H1 (cell line): ENCODE data around the gene SAMD4A. TPM values are rescaled to one million over a fixed set of nuclear protein-coding genes. Genes with fewer than 3 reads are reported as not detected.

Experiments
- CTCF ChIA-PET: fragments of 300-600 bp; sonication (Branson Sonifier 250); formaldehyde crosslinking; loops from one replicate; lab custom pipeline; 2021; ENCODE audit not compliant: partially characterized antibody; lab: Charles Lee
- POLR2A ChIA-PET: fragments of 300-600 bp; sonication (Branson Sonifier 250); formaldehyde crosslinking; loops from one replicate; lab custom pipeline; 2021; ENCODE audit warnings: inconsistent platforms; ENCODE audit not compliant: partially characterized antibody; lab: Charles Lee
- DNase-seq, 2 experiments: peaks; one replicate each; pipeline versions ENCODE4 v3.0.0 to v3.0.0-alpha.2; 2010 to 2022; ENCODE audit warnings: low spot score in 2 of 2, low read depth in 1 of 2, mixed read lengths in 1 of 2
- FAIRE-seq: peaks from 2 replicates; lab custom pipeline; 2011; peaks lifted over from hg19 to GRCh38; lab: Jason Lieb, UNC
- H2AFZ ChIP-seq: 2 replicates; pipeline ENCODE4 v1.8.1; 2012; ENCODE audit warnings: low read length, inconsistent platforms
- H2AK5ac ChIP-seq: 2 replicates; pipeline ENCODE4 v1.6.1; 2013; ENCODE audit warnings: low read depth, low read length
- H2BK120ac ChIP-seq: replicated peaks from 2 replicates; pipeline ENCODE3; 2013; ENCODE audit warnings: low read depth, low read length, inconsistent platforms
- H2BK12ac ChIP-seq: 2 replicates; pipeline ENCODE4 v1.6.1; 2013; ENCODE audit warnings: low read depth, low read length
- H2BK15ac ChIP-seq: 2 replicates; pipeline ENCODE4 v1.6.1; 2013; ENCODE audit warnings: low read length
- H2BK20ac ChIP-seq: 2 replicates; pipeline ENCODE4 v1.6.1; 2013; ENCODE audit warnings: low read length
- H2BK5ac ChIP-seq: 2 replicates; pipeline ENCODE4 v1.6.1; 2013; ENCODE audit warnings: low read depth, low read length
- H3K14ac ChIP-seq: 2 replicates; pipeline ENCODE4 v1.6.1; 2013; ENCODE audit warnings: inconsistent platforms; ENCODE audit not compliant: insufficient read length
- H3K18ac ChIP-seq: 2 replicates; pipeline ENCODE4 v1.6.1; 2013; ENCODE audit warnings: low read length; ENCODE audit errors: extremely low read depth
- H3K23ac ChIP-seq: 2 replicates; pipeline ENCODE4 v1.6.1; 2013; ENCODE audit warnings: inconsistent platforms; ENCODE audit not compliant: insufficient read length
- H3K23me2 ChIP-seq: 2 replicates; pipeline ENCODE4 v1.6.1; 2013; ENCODE audit warnings: low read depth, low read length
- H3K27ac ChIP-seq: 2 replicates; pipeline ENCODE4 v1.6.1; 2011; ENCODE audit warnings: low read depth, low read length, inconsistent platforms
- H3K27me3 ChIP-seq, 4 experiments: replicated peaks in 1 of 4; 1 replicate in 1 of 4; 2 replicates in 3 of 4; pipeline versions ENCODE4 v1.6.1 to v1.8.1; 2011 to 2013; ENCODE audit warnings: low read length in 3 of 4, mild to moderate bottlenecking in 3 of 4, inconsistent platforms in 2 of 4, mixed read lengths in 2 of 4, moderate library complexity in 1 of 4; ENCODE audit not compliant: control insufficient read depth in 3 of 4, insufficient read depth in 3 of 4; ENCODE audit errors: extremely low read depth in 1 of 4
- H3K36me3 ChIP-seq, 4 experiments: 2 replicates each; pipeline versions ENCODE4 v1.6.1 to v1.8.1; 2011 to 2013; ENCODE audit warnings: mild to moderate bottlenecking in 4 of 4, low read length in 3 of 4, moderate library complexity in 2 of 4, control low read depth in 1 of 4, inconsistent platforms in 1 of 4; ENCODE audit not compliant: insufficient read depth in 4 of 4, control insufficient read depth in 2 of 4
- H3K4ac ChIP-seq: replicated peaks from 2 replicates; pipeline ENCODE3; 2013; ENCODE audit warnings: low read length, low read depth, mixed read lengths, inconsistent platforms; ENCODE audit not compliant: insufficient read length
- H3K4me1 ChIP-seq, 4 experiments: replicated peaks in 1 of 4; 1 replicate in 1 of 4; 2 replicates in 3 of 4; pipeline versions ENCODE4 v1.6.1 to v1.8.1; 2011 to 2013; ENCODE audit warnings: low read length in 3 of 4, inconsistent platforms in 2 of 4, mixed read lengths in 1 of 4; ENCODE audit not compliant: insufficient read depth in 4 of 4, control insufficient read depth in 3 of 4
- H3K4me2 ChIP-seq, 2 experiments: 2 replicates each; pipeline versions ENCODE4 v1.6.1 to v1.8.1; 2011 to 2013; ENCODE audit warnings: low read depth in 2 of 2, low read length in 2 of 2, control low read depth in 1 of 2, inconsistent platforms in 1 of 2, mild to moderate bottlenecking in 1 of 2; ENCODE audit not compliant: insufficient read depth in 1 of 2
- H3K4me3 ChIP-seq, 4 experiments: fragments of 200-600, 300-600 bp in 1 of 4; sonication (generic), shearing (Covaris generic), sonication (Bioruptor Twin) in 1 of 4; 2 replicates each; pipeline versions ENCODE4 v1.5.1 to v1.8.1; 2011 to 2016; ENCODE audit warnings: low read length in 4 of 4, low read depth in 3 of 4, control low read depth in 2 of 4, inconsistent platforms in 2 of 4, mild to moderate bottlenecking in 2 of 4, mixed read lengths in 1 of 4, moderate library complexity in 1 of 4; ENCODE audit not compliant: insufficient read depth in 2 of 4; ENCODE audit errors: extremely low read depth in 1 of 4
- H3K56ac ChIP-seq: replicated peaks from 2 replicates; pipeline ENCODE3; 2013; ENCODE audit warnings: low read depth, mild to moderate bottlenecking, mixed read lengths, low read length, inconsistent platforms; ENCODE audit not compliant: insufficient read length
- H3K79me1 ChIP-seq: 2 replicates; pipeline ENCODE4 v1.6.1; 2013; ENCODE audit warnings: low read depth, low read length, control low read depth
- H3K79me2 ChIP-seq, 2 experiments: 2 replicates each; pipeline versions ENCODE4 v1.6.1 to v1.8.1; 2012 to 2013; ENCODE audit warnings: low read length in 2 of 2, mild to moderate bottlenecking in 2 of 2, inconsistent platforms in 1 of 2; ENCODE audit not compliant: insufficient read depth in 2 of 2, control insufficient read depth in 1 of 2
- H3K9ac ChIP-seq, 4 experiments: replicated peaks in 1 of 4; 1 replicate in 1 of 4; 2 replicates in 3 of 4; pipeline versions ENCODE4 v1.6.1 to v1.8.1; 2011 to 2013; ENCODE audit warnings: low read depth in 3 of 4, low read length in 3 of 4, control low read depth in 2 of 4, mild to moderate bottlenecking in 2 of 4, moderate library complexity in 2 of 4, inconsistent platforms in 1 of 4; ENCODE audit errors: extremely low read depth in 1 of 4
- H3K9me3 ChIP-seq, 2 experiments: 2 replicates each; pipeline versions ENCODE4 v1.6.1 to v1.8.1; 2012 to 2013; ENCODE audit warnings: mild to moderate bottlenecking in 2 of 2, moderate library complexity in 2 of 2, control low read depth in 1 of 2, inconsistent platforms in 1 of 2, low read depth in 1 of 2, low read length in 1 of 2, mixed read lengths in 1 of 2; ENCODE audit not compliant: insufficient read depth in 2 of 2
- H4K20me1 ChIP-seq, 2 experiments: replicated peaks in 1 of 2; 2 replicates each; pipeline versions ENCODE3 to v1.8.1; 2011 to 2013; ENCODE audit warnings: inconsistent platforms in 2 of 2, low read length in 2 of 2, mild to moderate bottlenecking in 1 of 2; ENCODE audit not compliant: insufficient read depth in 2 of 2, control insufficient read depth in 1 of 2
- H4K5ac ChIP-seq: 2 replicates; pipeline ENCODE4 v1.6.1; 2013; ENCODE audit warnings: low read length, low read depth, mixed read lengths, inconsistent platforms; ENCODE audit not compliant: insufficient read length
- H4K8ac ChIP-seq: 2 replicates; pipeline ENCODE4 v1.8.0; 2013; ENCODE audit warnings: mild to moderate bottlenecking, moderate library complexity, low read length, inconsistent platforms; ENCODE audit not compliant: insufficient read depth; ENCODE audit errors: extremely low read depth
- H4K91ac ChIP-seq: replicated peaks from 2 replicates; pipeline ENCODE3; 2013; ENCODE audit warnings: low read length, mixed read lengths, inconsistent platforms; ENCODE audit not compliant: insufficient read length
- CEBPB ChIP-seq: IDR thresholded peaks from 2 replicates; pipeline ENCODE4 v1.6.1; 2012; ENCODE audit warnings: low read depth, low read length
- CHD1 ChIP-seq: IDR thresholded peaks from 2 replicates; pipeline ENCODE4 v1.6.1; 2012; ENCODE audit warnings: low read depth, low read length, improper control_type of control experiment
- EGR1 ChIP-seq: IDR thresholded peaks from 2 replicates; pipeline ENCODE4 v1.6.1; 2011; ENCODE audit warnings: low read depth, low read length, borderline replicate concordance
- FOSL1 ChIP-seq: IDR thresholded peaks from 2 replicates; pipeline ENCODE4 v1.6.1; 2011; ENCODE audit warnings: mild to moderate bottlenecking, low read depth, low read length, moderate library complexity; ENCODE audit not compliant: insufficient read depth
- WGBS, 2 experiments: shearing (Covaris generic) in 1 of 2; methylation state at CpG; one replicate each; pipeline versions ENCODE4 v1.1.6 to v1.1.7; 2013 to 2015; ENCODE audit warnings: low lambda C conversion rate in 2 of 2, mixed read lengths in 2 of 2, inconsistent platforms in 1 of 2, low coverage in 1 of 2, missing lambda C conversion rate in 1 of 2; ENCODE audit not compliant: insufficient replicate concordance in 2 of 2, insufficient coverage in 1 of 2, insufficient read length in 1 of 2; ENCODE audit errors: extremely low coverage in 1 of 2, missing lambda C conversion rate in 1 of 2; 5-methylcytosine and 5-hydroxymethylcytosine counted together
- polyA plus RNA-seq, 7 experiments: library from polyadenylated mRNA; depleted of rRNA in 3 of 7; stranded (reverse) in 5 of 7; unstranded in 2 of 7; fragments of >200 nt in 5 of 7; fragments of 200-250 nt in 2 of 7; gene quantifications; 1 replicate in 5 of 7; 2 replicates in 1 of 7; 4 replicates in 1 of 7; pipeline versions ENCODE4 v1.2.1 to v1.2.3, GENCODE V29; 2011 to 2013; ENCODE audit warnings: missing spikeins in 2 of 7, mixed read lengths in 2 of 7
- total RNA-seq: library from RNA; stranded (reverse); fragmentation: NEBNext Ultra II Directional; extraction: Animal tissue kit (Norgen Biotek cat#: 25700); gene quantifications from 2 replicates; pipeline ENCODE4 v1.2.1, GENCODE V29; 2021

Gene SAMD4A
- total and polyA plus RNA-seq, 2 of the 8 experiments (the other 6 are each of a cell fraction or from before 2014, with no cell fraction given), result 2.4 to 12.3 TPM

- H3K4ac ChIP-seq, result no peak overlapping the region
- no peak overlapping the region for H2BK5ac ChIP-seq
- H3K18ac ChIP-seq, result no peak overlapping the region
- FAIRE-seq (no peak), DNase-seq (no peak)
- H2AK5ac ChIP-seq, result no peak overlapping the region
- ChIA-PET POLR2A (interaction anchor here (0.6 kb wide), 1 partner anchor 57 kb away, joined by 3 read pairs; no protein-coding TSS in a partner anchor), CTCF (interaction anchor here (1.3 to 1.4 kb wide), 2 partner anchors 14 to 145 kb away, joined by 5 read pairs; no protein-coding TSS in a partner anchor)
- H2AFZ ChIP-seq, result no peak overlapping the region
- peaks cover 0 to 15% (median 7%) of the 10 kb centered on the region in 4 experiments; a peak in 5 of 7 replicates for H3K4me1 ChIP-seq
- no peak overlapping the region for H2BK12ac ChIP-seq
- H4K20me1 ChIP-seq, result no peaks in the 10 kb centered on the region
- H3K27ac ChIP-seq, result no peak overlapping the region
- H3K14ac ChIP-seq, result no peak overlapping the region
- peaks cover 3% of the 10 kb centered on the region; the same call in 1 of the 2 replicates for H3K79me1 ChIP-seq
- no peak overlapping the region for H4K91ac ChIP-seq
- H3K23ac ChIP-seq, result no peak overlapping the region
- H4K8ac ChIP-seq, result no peak overlapping the region
- H4K5ac ChIP-seq, result no peak overlapping the region
- no peak overlapping the region for H3K9ac ChIP-seq
- no peak overlapping the region for H2BK120ac ChIP-seq
- H3K9me3 ChIP-seq, result no peaks in the 10 kb centered on the region
- H3K4me2 ChIP-seq, result no peak overlapping the region
- H2BK20ac ChIP-seq, result no peak overlapping the region
- H3K27me3 ChIP-seq, result no peaks in the 10 kb centered on the region
- TF ChIP-seq CHD1 (no peak), CEBPB (no peak), FOSL1 (no peak), EGR1 (no peak)
- no peaks in the 10 kb centered on the region for H3K79me2 ChIP-seq
- WGBS, 2 experiments, result 98% methylated on average over 3 of the region's 3 CpGs; no CpG with 5 or more reads in 1 of the 2 experiments
- no peaks in the 10 kb centered on the region for H3K36me3 ChIP-seq
- no peak overlapping the region for H3K4me3 ChIP-seq
- no peaks in the 10 kb centered on the region; the same call in 1 of the 2 replicates for H3K23me2 ChIP-seq
- no peak overlapping the region for H3K56ac ChIP-seq
- no peak overlapping the region for H2BK15ac ChIP-seq
Observed at GRCh38 chr14:54629183-54629582, 62.3 kb downstream of the SAMD4A start.
